IPS-18c (cell line): Measurements from ENCODE around the gene WNT7B.

Experiments
- H3K4me3 ChIP-seq: 2 replicates; pipeline ENCODE4 v1.7.0; 2013; ENCODE audit warnings: low read depth, mild to moderate bottlenecking, low read length, moderate library complexity; ENCODE audit not compliant: insufficient read depth
- H3K9me3 ChIP-seq: one replicate; pipeline ENCODE4 v1.6.1; 2013; ENCODE audit warnings: mild to moderate bottlenecking, low read length, moderate library complexity; ENCODE audit not compliant: control insufficient read depth, insufficient read depth

Gene WNT7B

GRCh38 chr22:45928726-45929368 lies 48.1 kb downstream of the WNT7B start:
- Histone ChIP-seq H3K4me3 (no peak overlapping the region), H3K9me3 (no peaks in the 10 kb centered on the region)

- H3K9me3 ChIP-seq, result no peaks in the 10 kb centered on the region
- H3K4me3 ChIP-seq, result no peak overlapping the region
These were observed 49.9 kb downstream of the WNT7B start for GRCh38 chr22:45927059-45927458.

DNA sequence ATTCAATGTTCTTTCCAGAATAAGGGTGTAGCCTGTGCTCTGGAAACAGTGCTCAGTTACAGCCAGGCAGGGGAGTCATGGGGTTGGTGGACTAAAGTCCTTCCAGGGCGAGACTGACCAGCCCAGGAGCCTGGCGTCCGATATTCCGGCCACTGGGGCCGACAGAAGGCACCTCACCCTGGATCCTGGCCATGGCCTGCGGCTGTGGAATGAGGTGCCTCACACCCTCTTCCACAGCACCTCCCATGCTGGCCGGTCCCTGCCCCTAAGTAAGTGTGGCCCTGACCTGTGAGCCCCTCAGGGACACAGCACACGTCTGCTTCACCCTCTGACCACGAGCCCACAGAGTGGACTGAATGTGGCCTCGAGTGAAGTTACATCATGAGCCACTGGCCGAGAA lies 50.5 kb downstream of the WNT7B start:
- no peak overlapping the region for H3K4me3 ChIP-seq
- H3K9me3 ChIP-seq, result no peaks in the 10 kb centered on the region

DNA sequence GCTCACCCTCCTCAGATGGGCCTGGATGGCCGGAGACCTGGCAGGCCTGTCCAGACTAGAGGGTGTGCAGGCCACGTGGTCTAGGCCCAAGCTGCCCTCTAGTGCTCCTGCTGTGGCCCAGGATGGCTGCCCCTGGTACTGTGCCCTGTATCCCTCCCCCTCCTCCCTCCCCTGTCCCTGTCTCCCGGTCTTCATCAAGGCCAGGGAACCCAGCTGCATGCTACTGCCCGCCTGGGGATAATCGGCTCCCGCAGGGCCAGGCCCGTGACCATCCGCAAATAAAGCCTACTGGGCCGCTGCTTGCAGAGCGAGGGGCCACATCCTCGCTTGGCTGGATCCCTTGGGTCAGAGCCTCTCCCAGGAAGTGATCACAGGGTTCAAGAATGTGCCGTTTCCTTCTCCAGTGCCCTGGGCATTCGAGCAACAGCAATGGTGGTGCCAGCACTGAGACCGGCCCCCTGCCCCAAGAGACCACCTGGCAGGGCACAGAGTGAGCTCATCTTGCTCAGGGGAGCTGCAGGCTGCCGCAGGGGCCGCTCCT lies 51.1 kb downstream of the WNT7B start:
- no peak overlapping the region for H3K4me3 ChIP-seq
- no peaks in the 10 kb centered on the region for H3K9me3 ChIP-seq

- Histone ChIP-seq H3K4me3 (no peak overlapping the region), H3K9me3 (no peaks in the 10 kb centered on the region)
These were observed 53.1 kb downstream of the WNT7B start for GRCh38 chr22:45923835-45924234.

GRCh38 chr22:45923212-45923611 lies 53.8 kb downstream of the WNT7B start:
- no peaks in the 10 kb centered on the region for H3K9me3 ChIP-seq
- H3K4me3 ChIP-seq, result no peak overlapping the region

GRCh38 chr22:45922661-45923060 lies 54.3 kb downstream of the WNT7B start:
- Histone ChIP-seq H3K9me3 (no peaks in the 10 kb centered on the region), H3K4me3 (no peak overlapping the region)

GRCh38 chr22:45922256-45922655 lies 54.7 kb downstream of the WNT7B start:
- H3K9me3 ChIP-seq, result no peaks in the 10 kb centered on the region
- H3K4me3 ChIP-seq, result no peak overlapping the region

- Histone ChIP-seq H3K9me3 (no peaks in the 10 kb centered on the region), H3K4me3 (no peak overlapping the region)
These were observed 57.3 kb downstream of the WNT7B start for GRCh38 chr22:45919504-45920286.

DNA sequence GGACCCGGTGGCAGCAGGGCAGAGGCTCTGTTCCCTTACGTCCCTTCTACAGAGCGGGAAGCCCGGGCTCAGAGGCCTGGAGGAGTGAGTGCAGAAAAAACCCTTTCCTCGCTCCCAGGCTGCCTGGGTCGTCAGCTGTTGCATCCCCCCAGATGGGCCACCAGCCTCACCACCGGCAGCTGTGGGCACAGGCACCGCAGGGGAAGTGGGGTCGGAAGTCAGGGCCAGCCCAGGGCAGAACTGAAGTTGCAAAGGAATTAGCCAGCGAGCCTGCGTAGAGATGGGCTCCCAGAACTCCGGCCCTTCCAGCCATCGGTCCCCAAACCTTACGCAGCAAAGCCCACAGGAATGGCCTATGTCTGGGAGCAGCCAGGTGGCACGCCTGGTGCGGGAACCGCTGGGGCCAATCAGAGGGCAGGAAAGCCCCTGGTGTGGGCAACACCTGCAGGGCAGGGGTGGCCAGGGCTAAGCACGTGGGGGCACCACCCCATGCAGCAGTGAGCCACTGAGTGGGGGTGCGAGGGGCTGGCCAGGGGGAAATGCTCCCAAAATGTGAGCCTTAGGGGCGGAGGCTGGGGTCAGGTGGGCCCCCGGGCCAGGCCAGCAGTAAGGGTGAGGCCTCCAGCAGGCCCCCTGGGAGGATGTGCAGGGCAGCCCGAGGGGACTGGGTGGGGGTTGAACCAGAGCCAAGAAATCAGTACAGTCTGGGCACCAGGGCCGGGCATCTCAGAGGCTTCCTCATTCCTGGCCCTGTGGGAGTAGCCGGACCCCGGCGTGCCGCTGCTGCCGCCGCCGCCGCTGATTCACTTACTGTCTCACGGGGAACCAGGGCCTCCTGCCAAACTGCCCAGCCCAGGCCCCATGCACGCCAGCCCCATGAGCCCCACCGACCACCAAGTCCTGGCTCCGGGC lies 58.2 kb downstream of the WNT7B start:
- Histone ChIP-seq H3K9me3 (no peaks in the 10 kb centered on the region), H3K4me3 (no peak overlapping the region)

GRCh38 chr22:45917700-45918458 lies 59.1 kb downstream of the WNT7B start:
- Histone ChIP-seq H3K4me3 (no peak overlapping the region), H3K9me3 (no peaks in the 10 kb centered on the region)

DNA sequence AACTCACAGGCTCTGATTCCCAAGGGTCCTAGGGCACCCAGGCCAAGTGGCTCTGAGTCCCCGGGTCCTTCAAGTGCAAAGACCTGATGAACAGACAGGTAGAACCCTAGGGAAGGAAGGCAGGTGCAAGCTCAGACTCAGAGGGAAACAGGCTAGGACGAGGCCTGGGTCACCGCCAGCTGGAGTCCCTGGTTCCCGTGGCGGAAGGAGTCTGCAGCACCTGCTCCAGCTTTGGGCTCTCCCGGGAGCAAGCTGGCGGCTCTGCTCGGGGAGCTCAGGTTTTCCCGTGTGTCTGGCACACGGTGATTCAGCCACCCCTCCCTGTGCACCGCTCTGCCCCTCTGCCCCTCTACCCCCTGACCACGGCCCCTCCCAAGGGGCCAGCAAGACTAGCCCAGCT lies 59.8 kb downstream of the WNT7B start:
- no peak overlapping the region for H3K4me3 ChIP-seq
- no peaks in the 10 kb centered on the region for H3K9me3 ChIP-seq

DNA sequence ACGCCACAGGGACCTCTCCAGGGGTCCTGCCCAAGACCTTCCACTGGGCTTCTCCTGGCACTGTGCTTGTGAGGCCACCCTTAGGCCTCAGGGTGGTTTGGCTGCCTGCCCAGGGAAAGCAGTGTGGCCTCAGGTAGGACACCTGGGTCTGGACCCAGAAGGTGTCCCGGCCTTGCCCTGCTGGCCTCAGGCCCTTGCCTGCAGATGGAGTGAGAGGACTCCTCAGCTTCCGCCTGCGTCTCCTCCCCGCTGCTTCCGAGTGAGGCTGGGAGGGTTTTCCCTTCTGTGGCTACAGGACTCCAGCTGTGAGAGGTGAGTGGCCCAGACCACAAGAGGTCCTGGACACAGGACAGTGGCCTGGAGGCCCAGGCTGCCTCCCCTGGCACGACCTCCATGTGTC lies 60.4 kb downstream of the WNT7B start:
- H3K9me3 ChIP-seq, result no peaks in the 10 kb centered on the region

DNA sequence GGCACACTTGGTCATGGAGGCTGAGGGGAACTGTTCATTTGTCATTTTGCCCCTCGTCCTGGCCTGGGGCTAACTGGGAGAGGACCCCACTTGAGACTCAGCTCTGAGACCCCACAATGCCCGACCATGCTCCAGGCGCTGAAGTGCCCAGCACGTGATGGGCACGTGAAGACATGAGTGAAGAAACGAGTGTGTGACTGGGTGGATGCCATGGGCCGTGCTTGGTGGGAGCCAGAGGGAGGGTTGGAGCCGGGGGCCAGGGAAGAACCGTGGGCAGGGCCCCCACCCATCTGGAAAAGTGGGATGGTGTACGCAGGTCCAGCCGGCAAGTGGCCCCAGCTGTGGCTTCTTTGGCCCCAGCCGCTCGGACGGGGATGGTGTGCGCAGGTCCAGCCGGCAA lies 61.1 kb downstream of the WNT7B start:
- Histone ChIP-seq H3K9me3 (no peaks in the 10 kb centered on the region), H3K4me3 (no peak overlapping the region)

More for the DNA sequence above, 60.4 kb downstream of the WNT7B start:
- no peak overlapping the region for H3K4me3 ChIP-seq

DNA sequence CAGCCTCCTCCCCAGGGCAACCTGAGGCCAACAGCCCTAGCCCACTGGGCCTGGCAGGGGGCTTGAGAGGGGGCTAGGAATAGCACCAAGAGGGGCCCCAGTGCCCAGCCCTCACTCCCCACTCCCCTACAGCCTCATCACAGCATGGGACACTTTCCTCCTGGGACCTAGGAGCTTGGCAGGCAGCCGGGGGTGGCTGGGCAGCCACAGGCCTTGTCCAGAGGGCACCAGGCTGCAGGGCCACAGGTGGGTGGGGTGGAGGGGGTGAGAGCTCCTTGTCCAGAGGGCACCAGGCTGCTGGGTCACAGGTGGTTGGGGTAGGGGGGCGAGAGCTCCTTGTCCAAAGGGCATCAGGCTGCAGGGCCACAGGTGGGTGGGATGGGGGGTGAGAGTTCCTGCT lies 61.8 kb downstream of the WNT7B start:
- H3K4me3 ChIP-seq, result no peak overlapping the region
- no peaks in the 10 kb centered on the region for H3K9me3 ChIP-seq

DNA sequence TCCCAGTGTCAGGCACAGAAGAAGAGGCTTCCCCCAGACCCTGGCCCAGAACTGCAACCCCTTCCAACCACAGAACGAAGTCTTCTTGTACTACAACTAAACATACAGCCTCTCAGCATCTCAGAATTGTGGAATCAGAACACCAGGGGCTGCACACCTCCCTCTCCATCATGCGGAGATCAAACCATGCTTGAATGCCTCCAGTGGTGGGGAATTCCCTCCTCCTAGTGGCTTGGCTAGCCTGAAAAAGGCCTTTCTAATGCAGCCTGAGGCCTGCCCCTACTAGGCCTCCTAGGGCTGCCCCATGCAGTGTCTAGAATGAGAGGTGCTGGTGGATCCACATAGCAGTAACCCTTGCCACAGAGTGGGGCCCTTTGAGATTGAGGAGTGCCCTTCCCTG lies 62.7 kb downstream of the WNT7B start:
- no peak overlapping the region for H3K4me3 ChIP-seq
- H3K9me3 ChIP-seq, result no peaks in the 10 kb centered on the region

DNA sequence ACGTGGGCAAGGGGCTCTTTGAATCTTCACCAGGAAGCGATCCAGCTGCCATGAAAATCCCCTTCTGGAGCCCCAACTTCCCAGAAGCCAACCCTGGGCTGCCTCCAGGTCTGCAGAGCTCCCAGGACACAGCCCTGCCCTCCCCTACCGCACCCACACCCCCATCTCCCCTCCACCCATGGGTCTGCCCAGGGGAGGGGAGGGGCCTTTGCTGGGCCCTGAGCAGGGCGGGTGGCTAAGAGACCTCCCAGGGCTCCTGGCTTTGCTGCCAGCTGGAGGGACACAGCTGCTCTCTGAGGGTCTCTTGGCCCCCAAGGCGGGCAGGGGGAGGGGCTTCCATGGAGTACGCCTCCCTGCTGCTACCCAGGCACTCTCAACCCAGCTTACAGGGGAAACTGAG lies 64.1 kb downstream of the WNT7B start:
- Histone ChIP-seq H3K4me3 (no peak overlapping the region), H3K9me3 (no peaks in the 10 kb centered on the region)
